Measurements from ENCODE around the gene ITGBL1. TPM values are rescaled to one million over a fixed set of nuclear protein-coding genes. Genes with fewer than 3 reads are reported as not detected.

The ITGBL1 gene
- total and polyA plus RNA-seq, 2 donors (not counting 1 experiment from before 2014, with no cell fraction given): not detected

DNA sequence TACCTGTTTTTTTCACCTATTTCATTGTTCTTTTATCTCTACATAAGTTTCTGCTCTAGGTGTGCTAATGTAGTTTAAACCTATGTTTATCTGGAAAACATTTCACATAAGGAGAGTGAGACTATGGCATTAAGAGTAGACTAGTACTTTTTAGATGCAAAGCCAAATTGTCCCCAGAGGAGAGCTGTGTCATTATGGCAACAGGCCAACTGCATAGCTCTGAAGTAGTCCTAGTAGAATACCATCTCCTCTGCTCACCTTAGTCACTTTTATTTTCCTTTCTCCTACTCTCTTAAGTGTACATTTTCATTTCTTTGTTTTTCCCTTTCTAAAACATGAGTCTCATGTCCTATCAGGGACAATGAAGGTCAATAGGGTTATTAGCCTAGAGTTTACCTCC is 123.1 kb downstream of the ITGBL1 start:
- CTCF ChIA-PET: no interaction called here
- POLR2A ChIA-PET: no interaction called here

DNA sequence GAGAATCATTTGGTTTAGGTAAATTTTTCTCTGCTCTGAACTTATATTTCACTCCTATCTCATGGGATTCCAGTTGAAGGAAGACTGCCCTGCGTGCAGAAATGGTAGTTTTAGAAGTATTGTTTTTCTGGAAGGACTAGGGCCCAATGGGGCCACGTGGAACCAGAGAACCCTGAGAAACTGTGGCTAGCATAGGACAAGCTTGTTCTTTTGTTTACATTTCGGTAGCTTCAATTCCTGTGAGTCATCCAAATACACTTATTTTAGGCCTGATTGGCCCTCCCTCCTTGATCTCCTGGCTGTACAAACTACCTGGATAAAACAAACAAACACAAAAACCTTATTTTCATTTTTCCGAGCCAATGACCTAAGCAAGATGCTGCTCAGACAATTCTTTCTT is 124.0 kb downstream of the ITGBL1 start:
- H3K27ac ChIP-seq (ENCODE audit: low read length in 2 of 2): no peak overlapping the region
- CTCF ChIA-PET: no interaction called here
- POLR2A ChIA-PET: no interaction called here
- no peaks in the 10 kb centered on the region for H3K27me3 ChIP-seq (replicated peaks in 1 of 4; ENCODE audit: control extremely low read depth in 1 of 4, control insufficient read depth in 3 of 4, insufficient read depth in 4 of 4, low read length in 3 of 4)
- H3K9me3 Mint-ChIP-seq (ENCODE audit: insufficient read depth): no peaks in the 10 kb centered on the region
- H3K4me3 ChIP-seq (ENCODE audit: control extremely low read depth in 1 of 5, extremely low read depth in 1 of 5, insufficient read depth in 1 of 5, low read depth in 2 of 5, low read length in 4 of 5): no peak overlapping the region
- no peaks in the 10 kb centered on the region for H3K4me1 Mint-ChIP-seq
- no peak overlapping the region for H3K9ac ChIP-seq (ENCODE audit: low read length)
- H3K79me2 ChIP-seq (ENCODE audit: control insufficient read depth, insufficient read depth, low read length): no peaks in the 10 kb centered on the region
- TF ChIP-seq EZH2 (IDR thresholded peaks at IDR 0.05; ENCODE audit: borderline replicate concordance, insufficient read depth, low read depth, low read length, poor library complexity, severe bottlenecking): no peak
- TF ChIP-seq, protein P1, sequence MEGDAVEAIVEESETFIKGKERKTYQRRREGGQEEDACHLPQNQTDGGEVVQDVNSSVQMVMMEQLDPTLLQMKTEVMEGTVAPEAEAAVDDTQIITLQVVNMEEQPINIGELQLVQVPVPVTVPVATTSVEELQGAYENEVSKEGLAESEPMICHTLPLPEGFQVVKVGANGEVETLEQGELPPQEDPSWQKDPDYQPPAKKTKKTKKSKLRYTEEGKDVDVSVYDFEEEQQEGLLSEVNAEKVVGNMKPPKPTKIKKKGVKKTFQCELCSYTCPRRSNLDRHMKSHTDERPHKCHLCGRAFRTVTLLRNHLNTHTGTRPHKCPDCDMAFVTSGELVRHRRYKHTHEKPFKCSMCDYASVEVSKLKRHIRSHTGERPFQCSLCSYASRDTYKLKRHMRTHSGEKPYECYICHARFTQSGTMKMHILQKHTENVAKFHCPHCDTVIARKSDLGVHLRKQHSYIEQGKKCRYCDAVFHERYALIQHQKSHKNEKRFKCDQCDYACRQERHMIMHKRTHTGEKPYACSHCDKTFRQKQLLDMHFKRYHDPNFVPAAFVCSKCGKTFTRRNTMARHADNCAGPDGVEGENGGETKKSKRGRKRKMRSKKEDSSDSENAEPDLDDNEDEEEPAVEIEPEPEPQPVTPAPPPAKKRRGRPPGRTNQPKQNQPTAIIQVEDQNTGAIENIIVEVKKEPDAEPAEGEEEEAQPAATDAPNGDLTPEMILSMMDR (IDR thresholded peaks at IDR 0.05): no peak
- no peaks in the 10 kb centered on the region for H4K20me1 ChIP-seq (ENCODE audit: control insufficient read depth, insufficient read depth, low read length, poor library complexity, severe bottlenecking)
- no peak overlapping the region for H3K4me2 ChIP-seq (replicated peaks; ENCODE audit: low read depth, low read length, poor library complexity, severe bottlenecking)
- 51% methylated on average over 2 of the region's 4 CpGs for WGBS (ENCODE audit: insufficient coverage)
- no peak overlapping the region for H3K27ac Mint-ChIP-seq
- DNase-seq (no peak), ATAC-seq (ENCODE audit: low read depth) (no peak)
- H3K9me3 ChIP-seq (ENCODE audit: control extremely low read depth in 1 of 3, control insufficient read depth in 2 of 3, insufficient read depth in 1 of 3, low read length in 2 of 3): no peaks in the 10 kb centered on the region
- H3K36me3 ChIP-seq (replicated peaks in 1 of 2; ENCODE audit: control extremely low read depth in 1 of 2, control insufficient read depth in 1 of 2, extremely low read depth in 1 of 2, insufficient read depth in 2 of 2, low read length in 1 of 2): no peaks in the 10 kb centered on the region
- H3K27me3 Mint-ChIP-seq: no peaks in the 10 kb centered on the region
- no peak overlapping the region for H2AFZ ChIP-seq (ENCODE audit: insufficient read depth, low read depth, low read length, poor library complexity, severe bottlenecking)
- H3K4me1 ChIP-seq (ENCODE audit: control insufficient read depth in 2 of 2, insufficient read depth in 2 of 2, low read length in 2 of 2): no peaks in the 10 kb centered on the region
- intact Hi-C loops (cut with micrococcal nuclease): no loop called here
- no peak overlapping the region for H3K4me3 Mint-ChIP-seq

More for the DNA sequence above, 123.1 kb downstream of the ITGBL1 start:
- no peak for TF ChIP-seq EZH2 (IDR thresholded peaks at IDR 0.05; ENCODE audit: borderline replicate concordance, insufficient read depth, low read depth, low read length, poor library complexity, severe bottlenecking)
- TF ChIP-seq, protein P1 (IDR thresholded peaks at IDR 0.05): no peak
- intact Hi-C loops (cut with micrococcal nuclease): no loop called here
- H3K4me3 ChIP-seq (ENCODE audit: control extremely low read depth in 1 of 5, extremely low read depth in 1 of 5, insufficient read depth in 1 of 5, low read depth in 2 of 5, low read length in 4 of 5): no peak overlapping the region
- H3K9ac ChIP-seq (ENCODE audit: low read length): no peak overlapping the region
- no peak overlapping the region for H2AFZ ChIP-seq (ENCODE audit: insufficient read depth, low read depth, low read length, poor library complexity, severe bottlenecking)
- Mint-ChIP-seq H3K27ac (no peak overlapping the region), H3K9me3 (ENCODE audit: insufficient read depth) (no peaks in the 10 kb centered on the region), H3K27me3 (no peaks in the 10 kb centered on the region), H3K4me3 (no peak overlapping the region), H3K4me1 (no peaks in the 10 kb centered on the region)
- H3K9me3 ChIP-seq (ENCODE audit: control extremely low read depth in 1 of 3, control insufficient read depth in 2 of 3, insufficient read depth in 1 of 3, low read length in 2 of 3): no peaks in the 10 kb centered on the region
- no peak overlapping the region for H3K4me2 ChIP-seq (replicated peaks; ENCODE audit: low read depth, low read length, poor library complexity, severe bottlenecking)
- no peaks in the 10 kb centered on the region for H3K27me3 ChIP-seq (replicated peaks in 1 of 4; ENCODE audit: control extremely low read depth in 1 of 4, control insufficient read depth in 3 of 4, insufficient read depth in 4 of 4, low read length in 3 of 4)
- no peak for ATAC-seq (ENCODE audit: low read depth)
- H3K36me3 ChIP-seq (replicated peaks in 1 of 2; ENCODE audit: control extremely low read depth in 1 of 2, control insufficient read depth in 1 of 2, extremely low read depth in 1 of 2, insufficient read depth in 2 of 2, low read length in 1 of 2): no peaks in the 10 kb centered on the region
- no peaks in the 10 kb centered on the region for H3K79me2 ChIP-seq (ENCODE audit: control insufficient read depth, insufficient read depth, low read length)
- no peaks in the 10 kb centered on the region for H4K20me1 ChIP-seq (ENCODE audit: control insufficient read depth, insufficient read depth, low read length, poor library complexity, severe bottlenecking)
- no peaks in the 10 kb centered on the region for H3K4me1 ChIP-seq (ENCODE audit: control insufficient read depth in 2 of 2, insufficient read depth in 2 of 2, low read length in 2 of 2)
- no peak overlapping the region for H3K27ac ChIP-seq (ENCODE audit: low read length in 2 of 2)
- DNase-seq: no peak

Data from B cell (primary cell).